Fibroblast of mammary gland (primary cell): Measurements from ENCODE around the gene SNX17.

Experiments
- DNase-seq: peaks from one replicate; pipeline ENCODE4 v3.0.0-alpha.2; 2010; ENCODE audit warnings: low read depth
- H3K4me3 ChIP-seq: 2 replicates; pipeline ENCODE4 v1.5.1; 2011; ENCODE audit warnings: low read depth, mild to moderate bottlenecking, low read length, moderate library complexity; ENCODE audit not compliant: control insufficient read depth
- CTCF ChIP-seq: conservative IDR thresholded peaks from 2 replicates; pipeline ENCODE4 v1.5.1; 2011; ENCODE audit warnings: low read depth, low read length, inconsistent platforms; ENCODE audit not compliant: control insufficient read depth, insufficient read depth

The SNX17 gene

DNA sequence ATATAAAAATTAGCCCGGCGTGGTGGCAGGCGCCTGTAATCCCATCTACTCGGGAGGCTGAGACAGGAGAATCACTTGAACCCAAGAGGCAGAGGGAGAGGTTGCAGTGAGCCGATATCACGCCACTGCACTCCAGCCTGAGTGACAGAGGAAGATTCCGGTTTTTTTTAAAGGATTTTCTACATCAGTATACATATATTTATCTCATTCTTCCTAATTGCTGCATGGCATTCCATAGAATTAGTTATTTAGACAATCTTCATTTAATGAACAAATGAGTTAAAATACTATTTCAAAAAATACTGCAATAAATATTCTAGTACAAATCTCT, 15.9 kb upstream of the SNX17 start:
- H3K4me3 ChIP-seq, result no peak overlapping the region
- TF ChIP-seq CTCF, result no peak
- DNase-seq, result no peak

DNA sequence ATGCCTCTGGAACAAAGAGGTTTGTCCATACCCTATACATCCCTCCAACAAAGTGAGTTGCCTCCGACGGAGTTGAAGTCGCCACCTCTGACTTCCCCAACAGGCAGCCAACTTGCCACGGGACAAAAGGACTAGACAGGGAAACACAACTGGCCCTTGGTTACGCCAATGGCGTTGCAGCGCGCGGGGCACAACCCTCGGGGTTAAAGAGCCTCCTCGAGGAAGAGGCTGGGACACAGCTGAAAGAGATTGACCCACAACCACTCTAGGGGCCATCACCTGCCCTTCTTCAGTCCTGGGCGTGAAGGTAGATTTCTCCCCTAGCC, 14.4 kb upstream of the SNX17 start:
- peak overlapping the region; percentile 99 for H3K4me3 ChIP-seq
- no peak for TF ChIP-seq CTCF
- peak; percentile 63 for DNase-seq

- no peak for TF ChIP-seq CTCF
- peak within 1 kb of the TSS; percentile 99 for H3K4me3 ChIP-seq
- DNase-seq, result peak; percentile 98
Observed at GRCh38 chr2:27356382-27357181, 13.8 kb upstream of the SNX17 start, which contains the start of gene GTF3C2. TSS of gene GTF3C2 (minus strand) at chr2:27356764. CDS start at chr2:27343554, 13,210 bp downstream.

DNA sequence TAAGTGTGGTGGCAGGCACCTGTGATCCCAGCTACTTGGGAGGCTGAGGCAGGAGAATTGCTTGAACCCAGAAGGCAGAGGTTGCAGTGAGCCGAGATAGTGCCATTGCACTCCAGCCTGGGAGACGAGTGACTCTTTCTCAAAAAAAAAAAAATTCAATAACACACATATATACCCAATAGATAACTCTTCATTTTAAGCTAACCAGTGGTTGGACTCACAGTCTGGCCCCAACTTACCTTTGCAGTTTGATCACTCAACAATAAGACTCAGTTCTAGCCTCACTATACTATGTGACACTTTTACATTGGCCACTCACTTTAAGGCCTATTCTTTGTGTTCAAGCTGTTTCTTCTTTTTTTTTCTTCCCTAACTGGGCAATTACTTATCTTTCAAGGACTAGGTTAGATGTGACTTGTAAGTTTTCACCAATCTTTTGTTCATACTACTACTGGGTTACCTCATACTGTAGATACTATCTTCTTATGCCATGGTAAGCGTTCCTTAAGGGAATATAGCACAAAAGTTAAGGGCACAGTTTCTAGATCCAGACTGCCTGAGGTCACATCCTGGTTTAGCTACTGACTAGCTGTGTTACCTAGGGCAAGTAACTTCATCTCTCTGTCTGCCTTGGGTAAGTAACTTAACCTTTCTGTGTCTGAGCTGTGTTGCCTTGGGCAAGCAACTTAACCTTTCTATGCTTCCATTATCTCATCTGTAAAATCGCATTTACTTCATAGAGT, 7.6 kb upstream of the SNX17 start:
- TF ChIP-seq CTCF, result no peak
- no peak for DNase-seq
- no peak overlapping the region for H3K4me3 ChIP-seq

DNA sequence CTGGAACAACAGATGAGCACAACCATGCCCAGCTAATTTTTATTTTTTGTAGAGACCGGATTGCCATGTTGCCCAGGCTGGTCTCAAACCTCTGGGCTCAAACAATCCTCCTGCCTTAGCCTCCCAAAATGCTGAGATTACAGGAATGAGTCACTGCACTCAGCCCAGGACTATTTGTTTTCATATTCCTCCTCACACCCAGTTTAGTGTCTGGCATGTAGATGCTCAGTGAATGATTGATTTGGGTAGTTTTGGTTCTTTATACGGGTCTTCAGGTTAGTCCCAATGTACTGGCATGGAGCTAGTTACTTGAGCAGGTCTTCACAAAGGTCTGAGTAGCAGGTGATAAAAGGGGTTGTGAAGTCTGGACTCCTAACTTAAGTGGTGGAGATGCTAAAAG, 6.5 kb upstream of the SNX17 start:
- no peak overlapping the region for H3K4me3 ChIP-seq
- TF ChIP-seq CTCF, result no peak
- no peak for DNase-seq

DNA sequence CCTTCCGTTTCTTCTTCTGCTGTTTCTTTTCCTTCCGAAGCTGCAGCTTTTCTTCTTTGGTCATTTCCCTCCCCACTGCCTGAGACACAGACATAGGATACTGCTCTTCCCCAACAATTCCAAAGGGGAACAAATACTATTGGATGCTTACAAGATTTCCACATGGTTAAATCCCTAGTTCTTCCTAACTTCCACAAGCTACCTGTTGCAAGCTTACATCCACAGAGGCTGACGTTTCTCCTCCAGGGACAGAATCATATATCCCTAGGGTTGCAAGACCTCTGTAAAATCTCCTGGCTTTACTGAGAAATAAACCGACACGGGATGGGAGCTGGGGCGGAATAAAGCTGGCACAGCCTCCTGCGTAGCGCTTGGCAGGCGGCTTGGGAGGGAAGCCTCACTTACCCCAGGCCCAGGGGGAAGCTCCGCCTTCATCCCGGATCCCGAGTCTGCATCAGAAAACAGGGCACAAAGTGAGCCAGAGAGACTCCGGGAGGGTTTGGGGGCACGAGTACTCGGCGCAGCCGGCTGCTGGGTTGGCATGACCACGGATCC, 868 bp upstream of the SNX17 start:
- no peak for TF ChIP-seq CTCF
- DNase-seq, result peak; percentile 59
- H3K4me3 ChIP-seq, result peak overlapping the region; percentile 93
